IPS-NIHi7 (cell line): Measurements from ENCODE around the gene CCPG1.
A peak's percentile ranks its signal among the peaks of the same experiment; 100 is the strongest.

ENCODE experiments used
- DNase-seq: peaks from one replicate; pipeline ENCODE4 v3.0.0; 2012; ENCODE audit warnings: mixed read lengths; ENCODE audit errors: extremely low spot score

CCPG1 gene

DNA sequence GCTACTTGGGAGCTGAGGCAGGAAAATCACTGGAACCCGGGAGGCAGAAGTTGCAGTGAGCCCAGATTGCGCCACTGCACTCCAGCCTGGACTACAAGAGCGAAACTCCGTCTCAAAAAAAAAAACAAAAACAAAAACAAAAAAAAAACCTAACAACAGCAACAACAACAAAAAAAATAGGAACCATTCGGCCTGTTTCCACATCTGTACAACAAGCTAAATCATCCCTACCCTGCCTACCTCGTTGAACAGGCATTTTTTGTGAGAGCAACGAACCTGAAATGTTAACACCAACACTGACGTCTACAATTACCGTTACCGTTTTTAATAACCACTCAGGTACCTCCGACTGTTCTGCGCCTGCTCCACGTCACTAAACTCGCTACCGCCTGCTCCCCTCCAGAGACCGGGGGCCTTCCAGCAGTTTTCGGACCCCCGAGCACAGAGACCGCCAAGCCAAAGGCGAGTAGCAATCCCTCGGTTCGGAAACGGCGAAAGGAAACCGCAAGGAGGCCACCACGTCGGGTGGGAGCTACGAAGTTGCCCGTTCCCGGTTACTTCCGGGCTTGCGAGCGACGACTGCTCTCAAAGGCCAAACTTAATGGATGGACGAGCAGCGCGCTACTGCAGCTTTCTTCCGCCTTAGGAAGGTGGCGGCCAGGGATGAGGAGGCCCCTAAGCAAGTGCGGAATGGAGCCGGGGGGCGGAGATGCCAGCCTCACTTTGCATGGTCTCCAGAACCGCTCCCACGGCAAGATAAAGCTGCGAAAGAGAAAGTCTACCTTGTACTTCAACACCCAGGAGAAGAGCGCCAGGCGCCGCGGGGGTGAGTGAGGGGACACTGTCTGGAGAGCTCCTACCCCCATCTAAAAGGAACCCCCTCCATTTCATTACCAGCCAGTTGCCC lies 89.3 kb downstream of the CCPG1 start, which contains the start of the genes PIGB and PIGBOS1:
TSS of gene PIGB (plus strand) at position 635 of the 907 bp plus-strand sequence. CDS start at position 664, 29 bp downstream.
TSS of gene PIGBOS1 (minus strand) at position 536 of the 907 bp plus-strand sequence. CDS start 1,331 bp downstream, outside the sequence.
- peak; percentile 87 for DNase-seq
